Chondrocyte (in vitro differentiated cells): ENCODE data around the gene GRIK4. TPM values are rescaled to one million over a fixed set of nuclear protein-coding genes. Genes with fewer than 3 reads are reported as not detected.

ENCODE experiments used
- DNase-seq: peaks from one replicate; pipeline ENCODE4 v3.0.0; 2021; ENCODE audit warnings: mixed read lengths, low spot score
- H3K27ac Mint-ChIP-seq: one replicate; pipeline ENCODE4 v1.8.0; 2021; ENCODE audit warnings: mild to moderate bottlenecking, moderate library complexity, mixed read lengths; ENCODE audit not compliant: unreplicated experiment
- H3K27me3 Mint-ChIP-seq: 2 replicates; pipeline ENCODE4 v1.8.0; 2021; ENCODE audit warnings: low read depth, mixed read lengths
- H3K36me3 Mint-ChIP-seq: 2 replicates; pipeline ENCODE4 v1.8.0; 2021; ENCODE audit warnings: low read depth, mixed read lengths
- H3K4me1 Mint-ChIP-seq: 2 replicates; pipeline ENCODE4 v1.8.0; 2021; ENCODE audit warnings: low read depth, mild to moderate bottlenecking, mixed read lengths
- H3K4me3 Mint-ChIP-seq: one replicate; pipeline ENCODE4 v1.8.0; 2021; ENCODE audit warnings: mild to moderate bottlenecking, moderate library complexity, mixed read lengths; ENCODE audit not compliant: unreplicated experiment
- H3K9me3 Mint-ChIP-seq: 2 replicates; pipeline ENCODE4 v1.8.0; 2021; ENCODE audit warnings: low read depth, mixed read lengths
- total RNA-seq: library from RNA; stranded (reverse); gene quantifications from 3 replicates; pipeline ENCODE4 v1.2.1, GENCODE V29; 2021
- TF ChIP-seq, protein P1 (sequence below): fragments of 200-600 bp; sonication (generic); IDR thresholded peaks from 2 replicates; pipeline ENCODE4 v1.5.0; 2021; ENCODE audit warnings: antibody characterized with exemption, mild to moderate bottlenecking, moderate library complexity

GRIK4 gene
- total RNA-seq, 1 donor from 2014 or later: 0.37 TPM

DNA sequence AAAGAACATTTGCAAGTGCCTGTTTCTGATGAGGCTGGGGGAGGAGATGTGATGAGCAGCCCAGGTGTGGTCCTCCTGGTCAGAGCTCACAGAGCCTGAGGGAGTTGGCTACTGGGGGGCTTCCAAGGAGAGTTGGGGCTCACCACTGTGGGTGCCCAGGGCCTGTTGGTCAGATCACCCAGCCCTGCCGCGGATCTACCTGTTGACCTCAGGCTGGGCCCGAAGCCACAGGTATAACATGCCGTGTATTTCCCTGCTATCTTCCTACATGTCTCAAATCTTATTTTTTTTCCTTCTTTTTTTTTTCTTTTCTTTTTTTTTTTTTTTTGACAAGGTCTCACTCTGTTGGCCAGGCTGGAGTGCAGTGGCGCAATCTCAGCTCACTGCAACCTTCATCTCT is 312.7 kb downstream of the GRIK4 start:
- TF ChIP-seq, protein P1, sequence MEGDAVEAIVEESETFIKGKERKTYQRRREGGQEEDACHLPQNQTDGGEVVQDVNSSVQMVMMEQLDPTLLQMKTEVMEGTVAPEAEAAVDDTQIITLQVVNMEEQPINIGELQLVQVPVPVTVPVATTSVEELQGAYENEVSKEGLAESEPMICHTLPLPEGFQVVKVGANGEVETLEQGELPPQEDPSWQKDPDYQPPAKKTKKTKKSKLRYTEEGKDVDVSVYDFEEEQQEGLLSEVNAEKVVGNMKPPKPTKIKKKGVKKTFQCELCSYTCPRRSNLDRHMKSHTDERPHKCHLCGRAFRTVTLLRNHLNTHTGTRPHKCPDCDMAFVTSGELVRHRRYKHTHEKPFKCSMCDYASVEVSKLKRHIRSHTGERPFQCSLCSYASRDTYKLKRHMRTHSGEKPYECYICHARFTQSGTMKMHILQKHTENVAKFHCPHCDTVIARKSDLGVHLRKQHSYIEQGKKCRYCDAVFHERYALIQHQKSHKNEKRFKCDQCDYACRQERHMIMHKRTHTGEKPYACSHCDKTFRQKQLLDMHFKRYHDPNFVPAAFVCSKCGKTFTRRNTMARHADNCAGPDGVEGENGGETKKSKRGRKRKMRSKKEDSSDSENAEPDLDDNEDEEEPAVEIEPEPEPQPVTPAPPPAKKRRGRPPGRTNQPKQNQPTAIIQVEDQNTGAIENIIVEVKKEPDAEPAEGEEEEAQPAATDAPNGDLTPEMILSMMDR: no peak

DNA sequence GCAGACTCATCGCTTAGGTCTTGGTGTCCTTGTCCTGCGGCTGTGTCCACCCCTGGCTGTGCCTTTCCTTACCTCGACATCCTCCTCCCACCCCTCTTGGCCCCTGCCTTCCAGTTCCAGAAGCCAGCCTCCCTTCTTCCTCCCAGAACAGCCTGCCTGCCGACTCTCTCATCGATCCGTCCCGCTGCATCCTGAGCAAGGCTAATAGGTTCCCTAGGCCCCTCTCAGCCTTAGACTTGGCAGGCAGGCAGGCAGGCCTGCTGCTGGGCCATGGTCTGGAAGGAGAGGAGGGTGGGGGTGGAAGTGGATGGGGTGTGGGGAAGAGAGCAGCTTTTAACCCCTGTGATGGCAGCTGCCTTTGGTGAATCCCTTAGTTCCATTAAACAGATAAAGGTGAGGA is 315.6 kb downstream of the GRIK4 start:
- TF ChIP-seq, protein P1: no peak
- H3K27me3 Mint-ChIP-seq: peaks cover 17% of the 10 kb centered on the region
- H3K4me3 Mint-ChIP-seq: no peak overlapping the region
- no peaks in the 10 kb centered on the region for H3K4me1 Mint-ChIP-seq
- H3K27ac Mint-ChIP-seq: no peak overlapping the region
- no peak for DNase-seq
- no peaks in the 10 kb centered on the region for H3K36me3 Mint-ChIP-seq
- no peaks in the 10 kb centered on the region for H3K9me3 Mint-ChIP-seq

More for the DNA sequence above, 312.7 kb downstream of the GRIK4 start:
- DNase-seq: no peak
- H3K4me3 Mint-ChIP-seq: no peak overlapping the region
- no peaks in the 10 kb centered on the region for H3K4me1 Mint-ChIP-seq
- no peak overlapping the region for H3K27ac Mint-ChIP-seq
- H3K9me3 Mint-ChIP-seq: no peaks in the 10 kb centered on the region
- no peaks in the 10 kb centered on the region for H3K36me3 Mint-ChIP-seq
- H3K27me3 Mint-ChIP-seq: peaks cover 28% of the 10 kb centered on the region

DNA sequence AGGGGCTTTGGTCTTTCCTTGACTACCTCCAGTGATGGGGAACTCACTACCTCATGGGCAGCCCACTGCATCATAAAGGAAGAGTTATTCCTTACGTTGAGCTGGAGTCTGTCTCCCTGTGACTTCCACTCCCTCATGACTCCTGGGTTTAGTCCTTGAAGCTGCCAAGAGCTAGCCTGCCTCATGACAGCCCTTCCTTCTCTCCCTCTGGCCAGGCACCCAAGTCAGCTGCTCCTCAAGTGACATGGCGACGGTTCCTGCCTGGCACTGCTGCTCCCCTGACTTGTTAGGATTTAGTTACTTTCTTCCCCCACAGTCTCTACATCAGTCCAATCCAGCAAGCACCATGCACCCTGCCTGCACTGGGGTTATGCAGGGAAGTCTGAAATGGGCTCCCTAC is 316.3 kb downstream of the GRIK4 start:
- TF ChIP-seq, protein P1: no peak
- Mint-ChIP-seq H3K36me3 (no peaks in the 10 kb centered on the region), H3K9me3 (no peaks in the 10 kb centered on the region), H3K4me3 (no peak overlapping the region), H3K27me3 (peaks cover 20% of the 10 kb centered on the region), H3K27ac (no peak overlapping the region), H3K4me1 (no peaks in the 10 kb centered on the region)
- DNase-seq: no peak

GRCh38 chr11:120828847-120829246 is 317.3 kb downstream of the GRIK4 start:
- H3K27ac Mint-ChIP-seq: no peak overlapping the region
- TF ChIP-seq, protein P1: no peak
- H3K36me3 Mint-ChIP-seq: no peaks in the 10 kb centered on the region
- H3K27me3 Mint-ChIP-seq: peaks cover 24% of the 10 kb centered on the region
- DNase-seq: no peak
- H3K9me3 Mint-ChIP-seq: no peaks in the 10 kb centered on the region
- H3K4me3 Mint-ChIP-seq: no peak overlapping the region
- no peaks in the 10 kb centered on the region for H3K4me1 Mint-ChIP-seq

DNA sequence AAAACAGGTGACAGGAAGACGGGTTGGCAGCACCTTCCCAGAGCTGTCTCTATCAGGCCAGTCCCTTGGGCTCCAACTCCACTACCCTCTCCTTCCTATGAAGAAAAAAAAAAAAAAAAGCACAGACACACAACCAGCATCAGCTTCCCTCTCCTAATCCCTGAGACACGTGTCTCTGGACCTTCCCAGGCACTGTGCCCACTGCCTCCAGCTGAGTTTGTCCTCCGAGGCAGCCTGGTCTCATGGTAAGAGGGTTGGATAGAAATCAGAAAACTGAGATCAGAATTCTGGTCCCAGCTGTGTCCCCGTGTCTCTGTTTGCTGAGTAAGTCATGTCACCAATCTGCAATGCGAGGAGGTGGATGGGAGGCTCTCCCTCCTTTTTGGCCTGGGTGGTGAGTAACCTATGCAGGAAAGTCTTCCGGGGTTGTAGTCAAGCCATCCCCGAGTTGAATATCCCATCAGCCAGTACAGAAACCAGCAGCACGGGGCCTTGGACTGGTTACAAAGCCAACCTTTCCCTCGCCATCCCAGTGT is 318.6 kb downstream of the GRIK4 start:
- no peaks in the 10 kb centered on the region for H3K9me3 Mint-ChIP-seq
- no peak for DNase-seq
- no peaks in the 10 kb centered on the region for H3K36me3 Mint-ChIP-seq
- TF ChIP-seq, protein P1: no peak
- no peaks in the 10 kb centered on the region for H3K4me1 Mint-ChIP-seq
- peaks cover 22% of the 10 kb centered on the region for H3K27me3 Mint-ChIP-seq
- H3K4me3 Mint-ChIP-seq: no peak overlapping the region
- no peak overlapping the region for H3K27ac Mint-ChIP-seq
